ENCODE data around the gene TIMP2.

DNA sequence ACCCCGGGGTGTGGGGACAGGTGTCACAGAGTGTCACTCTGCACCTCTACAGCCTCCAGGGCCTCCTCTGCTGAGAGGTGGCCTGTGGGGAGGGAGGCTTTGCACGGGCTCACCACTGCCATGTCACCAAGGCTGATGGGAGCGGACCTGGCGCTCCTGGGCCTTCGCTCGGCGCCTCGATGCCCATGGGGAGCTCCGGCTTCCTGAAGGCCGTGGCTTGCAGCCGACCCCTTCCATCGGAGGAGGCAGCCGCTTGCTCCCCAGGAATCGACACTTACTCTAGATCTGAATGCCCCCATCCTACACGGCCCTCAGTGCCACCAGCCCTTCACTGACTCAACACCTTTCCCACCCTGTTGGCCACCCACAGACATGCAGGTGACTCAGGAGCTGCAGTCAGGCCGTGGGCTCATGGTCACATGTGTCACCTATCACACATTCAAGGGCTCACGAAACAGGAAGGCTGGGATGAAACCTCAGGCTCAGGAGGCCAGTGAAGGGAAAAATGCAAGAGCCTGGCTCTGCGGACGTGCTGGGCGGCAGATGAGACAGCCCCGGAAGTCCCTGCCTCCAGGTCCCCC, 42.7 kb upstream of the TIMP2 start:
- TF ChIP-seq POLR2AphosphoS5 (IDR thresholded peaks at IDR 0.05; ENCODE audit: low read depth, low read length), result no peak
- no peak for TF ChIP-seq SIN3A (IDR thresholded peaks at IDR 0.05; ENCODE audit: borderline replicate concordance, insufficient read depth, low read depth, low read length)
- TF ChIP-seq, protein P1, sequence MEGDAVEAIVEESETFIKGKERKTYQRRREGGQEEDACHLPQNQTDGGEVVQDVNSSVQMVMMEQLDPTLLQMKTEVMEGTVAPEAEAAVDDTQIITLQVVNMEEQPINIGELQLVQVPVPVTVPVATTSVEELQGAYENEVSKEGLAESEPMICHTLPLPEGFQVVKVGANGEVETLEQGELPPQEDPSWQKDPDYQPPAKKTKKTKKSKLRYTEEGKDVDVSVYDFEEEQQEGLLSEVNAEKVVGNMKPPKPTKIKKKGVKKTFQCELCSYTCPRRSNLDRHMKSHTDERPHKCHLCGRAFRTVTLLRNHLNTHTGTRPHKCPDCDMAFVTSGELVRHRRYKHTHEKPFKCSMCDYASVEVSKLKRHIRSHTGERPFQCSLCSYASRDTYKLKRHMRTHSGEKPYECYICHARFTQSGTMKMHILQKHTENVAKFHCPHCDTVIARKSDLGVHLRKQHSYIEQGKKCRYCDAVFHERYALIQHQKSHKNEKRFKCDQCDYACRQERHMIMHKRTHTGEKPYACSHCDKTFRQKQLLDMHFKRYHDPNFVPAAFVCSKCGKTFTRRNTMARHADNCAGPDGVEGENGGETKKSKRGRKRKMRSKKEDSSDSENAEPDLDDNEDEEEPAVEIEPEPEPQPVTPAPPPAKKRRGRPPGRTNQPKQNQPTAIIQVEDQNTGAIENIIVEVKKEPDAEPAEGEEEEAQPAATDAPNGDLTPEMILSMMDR (IDR thresholded peaks at IDR 0.05), result no peak
- TF ChIP-seq, protein P2, sequence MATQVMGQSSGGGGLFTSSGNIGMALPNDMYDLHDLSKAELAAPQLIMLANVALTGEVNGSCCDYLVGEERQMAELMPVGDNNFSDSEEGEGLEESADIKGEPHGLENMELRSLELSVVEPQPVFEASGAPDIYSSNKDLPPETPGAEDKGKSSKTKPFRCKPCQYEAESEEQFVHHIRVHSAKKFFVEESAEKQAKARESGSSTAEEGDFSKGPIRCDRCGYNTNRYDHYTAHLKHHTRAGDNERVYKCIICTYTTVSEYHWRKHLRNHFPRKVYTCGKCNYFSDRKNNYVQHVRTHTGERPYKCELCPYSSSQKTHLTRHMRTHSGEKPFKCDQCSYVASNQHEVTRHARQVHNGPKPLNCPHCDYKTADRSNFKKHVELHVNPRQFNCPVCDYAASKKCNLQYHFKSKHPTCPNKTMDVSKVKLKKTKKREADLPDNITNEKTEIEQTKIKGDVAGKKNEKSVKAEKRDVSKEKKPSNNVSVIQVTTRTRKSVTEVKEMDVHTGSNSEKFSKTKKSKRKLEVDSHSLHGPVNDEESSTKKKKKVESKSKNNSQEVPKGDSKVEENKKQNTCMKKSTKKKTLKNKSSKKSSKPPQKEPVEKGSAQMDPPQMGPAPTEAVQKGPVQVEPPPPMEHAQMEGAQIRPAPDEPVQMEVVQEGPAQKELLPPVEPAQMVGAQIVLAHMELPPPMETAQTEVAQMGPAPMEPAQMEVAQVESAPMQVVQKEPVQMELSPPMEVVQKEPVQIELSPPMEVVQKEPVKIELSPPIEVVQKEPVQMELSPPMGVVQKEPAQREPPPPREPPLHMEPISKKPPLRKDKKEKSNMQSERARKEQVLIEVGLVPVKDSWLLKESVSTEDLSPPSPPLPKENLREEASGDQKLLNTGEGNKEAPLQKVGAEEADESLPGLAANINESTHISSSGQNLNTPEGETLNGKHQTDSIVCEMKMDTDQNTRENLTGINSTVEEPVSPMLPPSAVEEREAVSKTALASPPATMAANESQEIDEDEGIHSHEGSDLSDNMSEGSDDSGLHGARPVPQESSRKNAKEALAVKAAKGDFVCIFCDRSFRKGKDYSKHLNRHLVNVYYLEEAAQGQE (IDR thresholded peaks at IDR 0.05; ENCODE audit: insufficient read depth in 1 of 2, low read depth in 2 of 2, low read length in 1 of 2), result no peak
- TF ChIP-seq TCF7L2 (IDR thresholded peaks at IDR 0.05; ENCODE audit: low read depth, low read length), result no peak
